Stimulated activated CD4-positive, alpha-beta T cell treated with anti-CD3 and anti-CD28 coated beads, TNF-alpha, amount 100 ng/mL, for 4 hours (primary cell): ENCODE measurements around the gene NME8.

Experiments
- DNase-seq, 3 experiments: peaks; one replicate each; pipeline ENCODE4 v3.0.0-alpha.2; 2020; ENCODE audit warnings: low read depth in 3 of 3

The NME8 gene

DNA sequence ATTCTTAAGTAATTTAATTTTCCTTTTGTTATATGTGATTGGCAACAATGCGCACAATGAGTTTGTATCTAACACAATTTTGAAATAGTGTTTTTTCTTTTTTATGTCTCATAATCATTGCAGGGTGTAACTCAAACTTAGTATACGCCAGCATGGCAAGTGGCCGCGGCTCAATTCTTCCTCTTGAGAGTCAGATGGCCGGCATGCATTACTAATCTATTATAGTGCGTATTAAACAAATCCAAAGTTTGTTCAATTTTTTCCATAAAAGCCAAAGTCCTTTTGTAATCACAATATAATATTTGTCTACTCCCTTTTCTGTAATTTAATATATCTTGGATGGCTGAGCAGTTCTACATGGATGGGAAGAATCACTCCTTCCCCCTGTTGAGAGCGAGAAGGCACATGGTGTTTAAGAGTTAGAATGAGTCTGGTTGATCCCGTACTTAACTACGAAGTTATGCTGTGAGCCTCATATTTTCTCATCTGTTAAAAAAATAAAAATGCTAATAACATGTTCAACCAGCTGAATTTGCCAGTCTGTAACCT, 84.7 kb downstream of the NME8 start:
- DNase-seq = no peak

GRCh38 chr7:37942934-37943610, 94.7 kb downstream of the NME8 start:
- DNase-seq = no peak

GRCh38 chr7:37943905-37944736, 95.7 kb downstream of the NME8 start:
- DNase-seq = no peak

GRCh38 chr7:37944737-37945054, 96.3 kb downstream of the NME8 start:
- DNase-seq = no peak

DNA sequence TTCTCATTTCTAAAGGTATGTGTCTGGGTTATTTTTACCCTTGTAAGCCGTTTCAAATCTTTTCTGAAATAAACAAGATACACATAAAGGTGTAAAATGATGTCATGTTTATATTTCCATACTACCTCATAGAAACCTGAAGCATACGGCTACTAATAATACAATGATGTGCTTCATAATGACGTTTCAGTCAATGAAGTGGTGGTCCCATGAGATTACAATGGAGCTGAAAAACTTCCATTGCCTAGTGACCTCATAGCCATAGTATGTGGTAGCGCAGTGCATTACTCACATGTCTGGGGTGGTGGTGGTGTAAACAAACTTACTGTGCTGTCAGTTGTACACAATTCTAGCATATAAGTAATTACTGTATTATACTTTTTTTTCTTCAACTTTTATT, 96.9 kb downstream of the NME8 start:
- DNase-seq = no peak

- no peak for DNase-seq
Measured at GRCh38 chr7:37947138-37947940, 98.9 kb downstream of the NME8 start.

- DNase-seq = no peak
Measured at GRCh38 chr7:37947941-37948210, 99.5 kb downstream of the NME8 start.
